ENCODE measurements around the gene CLEC14A. TPM values are rescaled to one million over a fixed set of nuclear protein-coding genes. Genes with fewer than 3 reads are reported as not detected.

Gene CLEC14A, protein sequence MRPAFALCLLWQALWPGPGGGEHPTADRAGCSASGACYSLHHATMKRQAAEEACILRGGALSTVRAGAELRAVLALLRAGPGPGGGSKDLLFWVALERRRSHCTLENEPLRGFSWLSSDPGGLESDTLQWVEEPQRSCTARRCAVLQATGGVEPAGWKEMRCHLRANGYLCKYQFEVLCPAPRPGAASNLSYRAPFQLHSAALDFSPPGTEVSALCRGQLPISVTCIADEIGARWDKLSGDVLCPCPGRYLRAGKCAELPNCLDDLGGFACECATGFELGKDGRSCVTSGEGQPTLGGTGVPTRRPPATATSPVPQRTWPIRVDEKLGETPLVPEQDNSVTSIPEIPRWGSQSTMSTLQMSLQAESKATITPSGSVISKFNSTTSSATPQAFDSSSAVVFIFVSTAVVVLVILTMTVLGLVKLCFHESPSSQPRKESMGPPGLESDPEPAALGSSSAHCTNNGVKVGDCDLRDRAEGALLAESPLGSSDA
- total RNA-seq (2022; extraction: Qiagen RNA extraction), result not detected in 5 replicates

DNA sequence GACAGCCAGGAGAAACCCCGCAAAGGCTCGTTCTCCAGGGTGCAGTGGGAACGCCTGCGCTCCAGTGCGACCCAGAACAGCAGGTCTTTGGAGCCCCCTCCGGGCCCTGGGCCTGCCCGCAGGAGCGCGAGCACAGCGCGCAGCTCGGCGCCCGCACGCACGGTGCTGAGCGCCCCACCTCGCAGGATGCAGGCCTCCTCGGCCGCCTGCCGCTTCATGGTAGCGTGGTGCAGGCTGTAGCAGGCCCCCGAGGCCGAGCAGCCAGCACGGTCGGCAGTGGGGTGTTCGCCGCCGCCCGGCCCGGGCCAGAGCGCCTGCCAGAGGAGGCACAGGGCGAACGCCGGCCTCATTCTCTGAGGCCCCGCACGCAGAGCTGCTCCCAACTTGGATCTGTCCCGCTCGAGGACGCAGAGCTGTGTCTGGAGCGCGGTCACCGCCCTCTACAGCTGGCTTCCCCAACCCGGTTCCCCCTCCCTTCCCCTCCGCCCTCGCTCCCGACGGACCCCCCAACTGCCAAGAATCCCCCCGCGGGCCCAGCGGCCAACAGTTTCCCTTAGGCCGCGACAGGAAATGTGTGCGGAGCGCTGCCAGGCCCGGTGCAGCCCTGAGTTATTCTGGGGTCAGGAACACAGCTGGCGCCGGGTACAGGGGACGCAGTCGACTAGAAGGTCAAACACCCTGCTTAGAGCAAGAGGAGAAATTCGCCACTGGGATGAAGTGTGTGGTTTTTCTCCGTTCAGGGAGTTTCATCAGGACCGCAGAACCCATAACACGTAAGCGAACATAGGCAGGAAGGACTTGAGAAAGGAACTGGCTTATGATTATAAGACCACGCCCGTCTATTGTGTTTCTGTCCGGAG, at the start of gene CLEC14A:
Gene CLEC14A (minus strand): TSS at position 421 of the 860 bp plus-strand sequence. CDS start 71 bp downstream, at position 350.

DNA sequence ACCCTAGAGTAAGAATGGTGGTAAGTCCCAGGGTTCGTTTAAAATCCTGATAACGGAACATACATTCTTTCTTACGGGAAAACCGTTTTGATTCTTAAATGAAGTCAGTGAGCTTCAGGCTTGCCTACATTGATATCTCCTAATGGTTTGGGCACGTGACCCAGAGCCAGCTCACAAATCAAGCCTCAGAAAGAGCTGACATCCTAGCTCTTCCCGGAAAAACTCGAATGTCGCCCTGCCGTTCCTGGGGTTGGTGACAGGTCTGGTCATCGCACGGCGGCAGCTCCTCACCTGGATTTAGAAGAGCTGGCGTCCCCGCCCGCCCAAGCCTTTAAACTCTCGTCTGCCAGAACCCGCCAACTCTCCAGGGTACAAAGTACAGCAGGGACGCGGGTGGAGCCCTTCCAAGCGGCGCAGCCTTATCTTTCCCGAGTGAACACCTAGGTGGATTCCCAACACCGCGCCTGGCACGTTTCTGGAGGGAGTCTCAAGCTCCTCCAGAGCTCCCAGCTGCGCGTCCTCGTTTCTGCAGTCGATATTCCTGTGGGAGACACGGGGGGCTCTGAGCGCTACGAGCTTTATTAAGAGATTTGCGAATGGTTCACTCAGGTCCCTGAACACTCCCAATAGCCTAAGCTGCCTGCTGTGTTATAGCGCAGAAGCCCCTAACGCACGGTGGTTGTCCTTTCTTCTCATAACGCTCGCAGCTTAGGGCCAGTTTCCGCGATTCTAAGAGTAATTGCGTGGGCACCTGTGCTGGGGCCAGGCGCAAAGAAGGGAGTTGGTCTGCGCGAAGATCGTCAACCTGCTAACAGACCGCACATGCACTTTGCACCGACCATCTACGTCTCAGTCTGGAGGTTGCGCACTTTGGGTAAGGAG, 47.9 kb downstream of the CLEC14A start, which contains the start of gene SSTR1:
Gene SSTR1 (plus strand): TSS at position 169 of the 882 bp plus-strand sequence. CDS start 1,486 bp downstream, outside the sequence.

Other genes with a start within 250 kb of the CLEC14A start
- gene SSTR1, start 48.2 kb downstream of the CLEC14A start, total RNA-seq (2022; extraction: Qiagen RNA extraction), result 0.02 to 0.03 TPM (median 0.02 TPM) in 3 of 5 replicates, not detected in the others

Data from A549 treated with AZD2906 at 1 μM for 4 hours (cell line).